Right lobe of liver (tissue), 6 donors: Measurements from ENCODE around the gene ZNF546. TPM values are rescaled to one million over a fixed set of nuclear protein-coding genes. Genes with fewer than 3 reads are reported as not detected.

ENCODE experiments used
- ATAC-seq, 4 donors: fragments of 200-7000 bp; cut with Tn5 transposase; one replicate each; pipeline ENCODE4 v1.9.1; 2020; ENCODE audit warnings: mild to moderate bottlenecking in 4 of 4, moderate library complexity in 4 of 4
- DNase-seq, 3 donors: peaks; one replicate each; pipeline ENCODE4 v3.0.0-alpha.2; 2020
- H3K27ac ChIP-seq, 3 donors: fragments of 200-600 bp; one replicate each; pipeline ENCODE4 v1.8.0; 2022
- H3K27me3 ChIP-seq, 2 donors: fragments of 200-600 bp; one replicate each; pipeline ENCODE4 v1.8.0; 2022
- H3K36me3 ChIP-seq, 4 donors: fragments of 200-600 bp; sonication (generic) in 1 of 4; one replicate each; pipeline versions ENCODE4 v1.5.1 to v1.8.0; 2017 to 2022; ENCODE audit warnings: control low read depth in 1 of 4
- H3K4me1 ChIP-seq, 4 donors: fragments of 200-600 bp; sonication (generic) in 1 of 4; one replicate each; pipeline versions ENCODE4 v1.5.1 to v1.8.0; 2017 to 2022; ENCODE audit warnings: control low read depth in 1 of 4
- H3K4me3 ChIP-seq, 3 donors: fragments of 200-600 bp; one replicate each; pipeline ENCODE4 v1.8.0; 2022
- H3K9me3 ChIP-seq, 4 donors: fragments of 200-600 bp; sonication (generic) in 1 of 4; one replicate each; pipeline versions ENCODE4 v1.5.1 to v1.8.0; 2017 to 2022; ENCODE audit warnings: control low read depth in 1 of 4
- CTCF ChIP-seq, 4 donors: fragments of 200-600 bp in 3 of 4; fragments of 450-650 bp in 1 of 4; IDR thresholded peaks; one replicate each; pipeline versions ENCODE4 v1.5.1 to v1.8.0; 2016 to 2022; ENCODE audit warnings: antibody characterized with exemption in 4 of 4, mild to moderate bottlenecking in 2 of 4
- POLR2A ChIP-seq: fragments of 450-650 bp; IDR thresholded peaks from one replicate; pipeline ENCODE4 v1.6.1; 2017; ENCODE audit warnings: antibody characterized with exemption, mild to moderate bottlenecking
- WGBS: methylation state at CpG from one replicate; pipeline ENCODE4 v1.1.6; 2018; ENCODE audit warnings: low coverage, low lambda C conversion rate; ENCODE audit not compliant: insufficient coverage; ENCODE audit errors: missing lambda C conversion rate; 5-methylcytosine and 5-hydroxymethylcytosine counted together
- intact Hi-C, 2 donors: fragments of 100-400 bp; cut with DNase I; formaldehyde crosslinking; loops; one replicate each; pipeline versions ENCODE4 v1.11.2 to v1.14.1; 2022
- long read RNA-seq: library from polyadenylated mRNA; unstranded; transcript quantifications from one replicate; pipeline ENCODE4 v2.0.0, GENCODE V29; 2019
- total RNA-seq, 6 experiments: library from RNA; depleted of rRNA in 2 of 6; stranded (reverse); fragments of >200 nt in 2 of 6; fragmentation: NEBNext Ultra II Directional in 3 of 6; extraction: Animal tissue kit (Norgen Biotek cat#: 25700) in 3 of 6; gene quantifications; one replicate each; pipeline versions ENCODE4 v1.1.0 to v1.2.4, GENCODE V29; 2016 to 2023
- donor health status: DM: no; HTN: yes; CAD: no.
- donor health status: DM: no; HTN: no; CAD: no.
- donor health status: DM: no; HTN: no; CAD: no.
- donor health status: DM: no; HTN: yes; CAD: no.
- donor health status: DM: no; HTN: yes; CAD: no.

Gene ZNF546
- total RNA-seq, result 1 to 10 TPM; 1.5 to 5.4 (median 3.5) TPM
- long read RNA-seq, partial matches to known transcripts, result 0 of 2 reads
- long read RNA-seq, other reads (novel, unspliced or antisense), result 2 of 2 reads

- peak within 1 kb of the TSS; percentile 59 to 83 (median 71) for H3K4me3 ChIP-seq
- peak; percentile 98 for ATAC-seq
- 4% methylated on average over 24 of the region's 53 CpGs for WGBS
- DNase-seq, result peak; percentile 93 to 94 (median 94)
- peak; percentile 92 for TF ChIP-seq POLR2A
- no peak for TF ChIP-seq CTCF (IDR thresholded peaks at IDR 0.05)
- no peaks in the 10 kb centered on the region for H3K9me3 ChIP-seq
- H3K27me3 ChIP-seq, result no peaks in the 10 kb centered on the region
- intact Hi-C loops, result no loop called here
- H3K27ac ChIP-seq, result peak within 1 kb of the TSS; percentile 57 to 82 (median 80)
- peaks cover 0 to 14% (median 2%) of the 10 kb centered on the region in 4 donors for H3K4me1 ChIP-seq
- no peaks in the 10 kb centered on the region for H3K36me3 ChIP-seq
Measured at GRCh38 chr19:39996811-39997637, at the start of gene ZNF546. Gene ZNF546 (plus strand): TSS chr19:39997060. CDS start chr19:39998327, 1,267 bp downstream.

GRCh38 chr19:39949026-39949747, 47.7 kb upstream of the ZNF546 start:
- TF ChIP-seq POLR2A, result no peak
- no peak for TF ChIP-seq CTCF (IDR thresholded peaks at IDR 0.05)
- ATAC-seq, result no peak
- no peak for DNase-seq
- intact Hi-C loops, result no loop called here
- no peaks in the 10 kb centered on the region for H3K9me3 ChIP-seq
- peaks cover 0 to 6% (median 3%) of the 10 kb centered on the region in 4 donors for H3K4me1 ChIP-seq
- H3K4me3 ChIP-seq, result no peak overlapping the region
- WGBS, result 100% methylated on average over 1 of the region's 2 CpGs
- H3K27me3 ChIP-seq, result no peaks in the 10 kb centered on the region
- no peak overlapping the region for H3K27ac ChIP-seq
- H3K36me3 ChIP-seq, result no peaks in the 10 kb centered on the region

- H3K27ac ChIP-seq, result no peak overlapping the region
- 75% methylated on average over 1 of the region's 2 CpGs for WGBS
- TF ChIP-seq POLR2A (no peak), CTCF (IDR thresholded peaks at IDR 0.05) (no peak)
- no peak for DNase-seq
- no peaks in the 10 kb centered on the region for H3K27me3 ChIP-seq
- no peaks in the 10 kb centered on the region for H3K4me1 ChIP-seq
- H3K4me3 ChIP-seq, result no peak overlapping the region
- no peaks in the 10 kb centered on the region for H3K9me3 ChIP-seq
- intact Hi-C loops, result no loop called here
- no peak for ATAC-seq
- H3K36me3 ChIP-seq, result no peaks in the 10 kb centered on the region
Measured at GRCh38 chr19:39951065-39951650, 45.7 kb upstream of the ZNF546 start.

DNA sequence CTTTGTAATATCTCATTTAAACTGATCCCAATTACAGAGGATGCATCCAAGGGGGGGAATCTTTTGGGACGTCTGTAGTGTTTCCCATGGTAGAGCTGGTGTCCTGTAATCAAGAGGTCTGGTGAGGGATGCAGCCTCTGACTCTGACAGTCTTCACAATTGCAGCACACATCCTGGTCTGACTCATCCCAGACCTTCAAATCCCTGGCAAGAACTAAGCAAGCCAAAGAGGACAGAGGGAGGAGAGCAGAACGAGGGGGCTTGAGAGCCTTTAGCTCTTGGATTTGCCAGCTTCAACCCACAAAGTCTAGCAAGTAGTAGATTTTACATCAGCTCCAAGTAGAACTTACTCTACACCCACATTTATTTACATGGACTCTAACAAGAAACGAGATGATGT, 45.2 kb upstream of the ZNF546 start:
- Histone ChIP-seq H3K27me3 (no peaks in the 10 kb centered on the region), H3K4me1 (no peaks in the 10 kb centered on the region), H3K36me3 (no peaks in the 10 kb centered on the region), H3K27ac (no peak overlapping the region), H3K4me3 (no peak overlapping the region), H3K9me3 (no peaks in the 10 kb centered on the region)
- intact Hi-C loops, result no loop called here
- ATAC-seq, result no peak
- TF ChIP-seq POLR2A, result no peak
- TF ChIP-seq CTCF (IDR thresholded peaks at IDR 0.05), result no peak
- WGBS, result 60% methylated on average over 3 of the region's 3 CpGs
- DNase-seq, result no peak
